ENCODE measurements around the gene TCF25.
"Not testable (repeated sequence)": the region's sequence is repeated elsewhere in the genome, so short reads cannot be mapped to it uniquely, and the experiment has no call there.

TCF25 gene

GRCh38 chr16:89844739-89845339 lies 28.6 kb upstream of the TCF25 start:
- DNase-seq = no peak

DNA sequence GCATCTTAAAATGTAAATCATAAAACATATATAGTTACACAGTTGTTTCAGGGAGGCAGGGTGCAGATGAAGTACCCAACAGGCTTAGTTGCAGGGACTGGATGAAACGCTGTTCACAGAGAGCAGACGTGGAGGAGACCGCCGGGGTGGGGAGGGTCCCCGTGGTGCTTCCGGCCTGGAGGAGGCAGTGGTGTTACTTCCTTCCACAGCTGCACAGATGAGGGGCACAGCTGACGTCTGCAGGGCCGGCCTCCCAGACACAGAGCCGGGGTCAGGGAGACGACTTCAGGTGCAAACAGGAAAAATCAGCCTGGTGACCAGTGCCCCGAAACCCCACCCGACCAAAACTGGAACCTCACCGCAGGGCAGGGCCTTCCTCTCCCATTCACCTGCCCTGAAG lies 28.0 kb upstream of the TCF25 start:
- peak in 1 of 2 experiments; percentile 7 for DNase-seq

DNA sequence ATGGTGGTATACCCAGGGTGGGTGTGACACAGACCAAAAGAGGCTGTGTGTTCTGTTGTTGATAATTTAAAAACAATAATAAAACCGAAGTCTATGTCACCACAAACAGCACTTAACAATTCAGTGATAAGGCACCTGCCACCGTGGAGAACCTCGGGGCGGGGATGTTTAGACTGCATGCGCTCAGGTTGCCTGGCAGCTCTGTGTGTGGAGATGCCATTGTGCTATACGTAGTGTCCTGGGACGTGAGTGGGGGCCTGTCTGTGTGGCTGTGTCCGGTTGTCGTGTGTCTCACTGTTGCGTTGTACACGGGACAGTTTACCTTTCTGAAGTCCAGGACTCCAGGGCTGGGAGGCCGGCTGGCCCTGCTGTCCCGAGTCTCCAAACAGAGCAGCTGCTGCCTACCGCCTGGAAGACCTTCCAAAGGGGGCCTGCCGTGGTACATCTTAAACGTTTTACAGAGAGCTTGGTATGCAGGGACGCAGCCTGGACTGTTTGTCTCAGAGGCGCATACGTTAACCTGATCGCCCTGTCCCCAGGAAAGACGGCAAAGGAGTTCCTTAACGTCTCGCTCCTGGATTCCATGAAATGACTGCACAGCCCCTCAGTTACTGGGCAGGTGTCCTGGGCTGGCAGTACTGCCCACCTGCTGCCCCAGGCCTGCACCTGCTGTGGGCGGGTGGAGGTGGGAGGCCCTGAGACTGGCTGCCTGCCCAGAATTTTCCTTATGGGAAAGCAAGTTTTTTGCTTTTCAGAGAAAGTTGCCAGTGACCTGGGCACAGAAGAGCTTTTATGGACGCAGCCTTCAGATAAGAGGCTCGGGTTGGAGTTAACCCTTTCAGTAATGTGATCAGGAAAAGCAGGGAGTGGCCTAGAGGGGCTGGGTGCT lies 26.1 kb upstream of the TCF25 start:
- DNase-seq = no peak

- no peak for DNase-seq
These were observed 25.5 kb upstream of the TCF25 start for GRCh38 chr16:89847940-89848297.

DNA sequence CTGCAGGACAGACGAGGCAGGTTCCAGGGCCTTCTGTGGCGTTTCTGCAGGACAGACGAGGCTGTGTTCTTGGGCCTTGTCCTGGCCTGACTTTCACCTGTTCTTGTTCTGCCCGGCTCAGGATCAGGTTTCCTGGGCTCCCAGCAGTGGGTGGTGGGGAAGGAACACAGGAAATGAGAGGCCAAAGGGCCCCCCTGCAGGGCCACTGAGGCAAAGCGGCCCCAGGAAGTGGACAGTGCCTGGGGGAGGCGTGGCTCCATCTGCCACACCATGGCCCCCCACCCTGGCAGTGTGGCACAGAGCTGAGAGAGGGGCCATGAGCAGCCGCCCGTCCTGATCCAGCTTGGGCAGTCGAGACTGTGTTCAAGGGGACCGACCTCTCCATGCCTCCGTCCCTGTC lies 24.4 kb upstream of the TCF25 start:
- no peak for DNase-seq

GRCh38 chr16:89853306-89853993 lies 19.9 kb upstream of the TCF25 start:
- DNase-seq = no peak

- DNase-seq = no peak
These were observed 18.0 kb upstream of the TCF25 start for GRCh38 chr16:89855301-89855945.

DNA sequence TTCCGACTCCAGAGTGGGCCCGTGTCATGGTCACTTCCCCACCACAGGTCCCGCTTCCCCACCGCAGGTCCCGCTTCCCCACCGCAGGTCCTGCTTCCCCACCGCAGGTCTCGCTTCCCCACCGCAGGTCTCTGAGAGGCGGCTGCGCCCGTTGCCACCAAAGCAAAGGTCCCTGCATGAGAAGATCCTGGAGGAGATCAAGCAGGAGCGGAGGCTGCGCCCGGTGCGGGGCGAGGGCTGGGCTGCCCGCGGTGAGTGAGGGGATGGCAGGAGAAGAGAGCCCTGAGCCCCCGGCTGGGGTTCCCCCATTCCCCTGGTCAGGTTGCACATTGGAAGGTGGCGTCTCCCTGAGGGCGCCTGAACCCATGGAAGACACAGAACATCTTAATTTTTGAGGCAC lies 17.4 kb upstream of the TCF25 start:
- no peak for DNase-seq

- DNase-seq = no peak
These were observed 14.3 kb upstream of the TCF25 start for GRCh38 chr16:89858973-89859614.

GRCh38 chr16:89859615-89860007 lies 13.8 kb upstream of the TCF25 start:
- DNase-seq = no peak

- DNase-seq = peak; percentile 61 to 76
These were observed 12.6 kb upstream of the TCF25 start for GRCh38 chr16:89860747-89861304.

- no peak for DNase-seq
These were observed 11.7 kb upstream of the TCF25 start for GRCh38 chr16:89861648-89862047.

DNA sequence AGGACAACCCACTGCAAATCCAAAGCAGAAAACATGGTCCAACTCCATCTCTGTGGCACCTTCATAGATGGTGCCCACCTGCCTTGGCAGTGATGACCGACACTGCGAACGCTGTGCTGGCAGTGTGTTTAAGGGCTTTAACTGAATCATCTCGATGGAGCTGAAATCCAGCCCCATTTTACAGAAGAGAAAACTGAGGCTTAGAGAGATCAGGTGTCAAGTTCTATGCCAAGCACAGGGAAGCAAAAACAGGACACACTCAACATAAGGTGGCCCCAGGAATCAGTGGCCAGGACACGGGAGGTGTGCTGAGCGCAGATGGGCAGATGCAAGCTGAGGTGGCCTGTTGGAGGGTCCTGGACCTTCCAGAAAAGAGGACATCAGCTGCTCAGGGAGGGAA lies 10.7 kb upstream of the TCF25 start:
- DNase-seq = no peak

DNA sequence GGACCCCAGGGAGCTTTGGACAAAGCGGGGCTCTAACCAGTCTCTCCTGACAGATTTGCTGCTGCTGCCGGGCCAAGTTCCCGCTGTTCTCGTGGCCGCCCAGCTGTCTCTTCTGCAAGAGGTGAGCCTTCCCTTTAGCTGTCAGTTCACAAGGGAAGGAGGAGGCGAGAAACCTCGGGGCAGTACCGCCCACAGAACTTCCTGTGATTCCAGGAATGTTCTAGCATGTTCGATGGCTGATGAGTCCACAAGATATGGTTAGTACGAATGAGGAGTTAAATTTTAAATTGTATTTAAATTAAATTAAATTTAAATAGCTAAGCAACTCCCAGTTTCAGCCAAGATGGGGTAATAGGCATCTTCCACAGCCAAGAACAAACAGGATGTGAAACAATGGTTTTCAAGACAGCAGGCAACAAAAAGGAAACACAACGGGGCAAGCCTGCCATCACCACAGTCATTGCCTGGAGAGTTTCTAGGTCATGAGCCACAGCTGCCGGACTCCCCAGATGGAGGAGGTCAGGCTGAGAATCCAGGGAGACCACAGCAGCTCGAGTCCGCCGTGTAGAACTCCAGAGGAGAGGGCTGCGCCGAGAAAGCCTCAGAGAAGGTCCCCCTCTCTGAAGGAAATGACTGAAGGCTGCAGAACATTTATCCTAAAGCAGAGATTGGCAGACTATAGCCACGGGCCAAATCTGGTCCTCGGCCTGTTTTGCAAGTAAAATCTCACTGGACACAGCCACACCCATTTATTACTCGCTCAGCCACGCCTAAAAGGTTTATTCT lies 9.5 kb upstream of the TCF25 start:
- peak; percentile 19 to 50 for DNase-seq

GRCh38 chr16:89864527-89864820 lies 8.9 kb upstream of the TCF25 start:
- DNase-seq = no peak

DNA sequence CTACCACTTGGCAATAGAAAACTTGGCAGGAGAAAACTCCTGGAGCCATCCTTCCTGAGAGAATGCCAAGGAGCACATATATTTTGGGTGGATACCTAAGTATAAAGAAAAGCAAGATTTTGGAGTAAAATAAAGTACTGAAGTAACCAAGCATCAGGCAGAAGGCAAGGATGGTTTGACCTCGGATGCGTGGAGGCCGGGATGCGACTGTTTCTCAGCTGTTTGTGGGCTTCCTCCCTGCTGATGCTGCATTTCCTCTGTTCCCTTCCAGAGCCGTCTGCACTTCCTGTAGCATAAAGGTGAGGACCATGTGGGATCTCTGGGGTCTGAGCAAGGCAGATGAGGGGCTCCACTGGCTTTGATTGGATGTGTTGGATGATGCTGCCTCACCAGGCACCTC lies 5.5 kb upstream of the TCF25 start:
- no peak for DNase-seq

DNA sequence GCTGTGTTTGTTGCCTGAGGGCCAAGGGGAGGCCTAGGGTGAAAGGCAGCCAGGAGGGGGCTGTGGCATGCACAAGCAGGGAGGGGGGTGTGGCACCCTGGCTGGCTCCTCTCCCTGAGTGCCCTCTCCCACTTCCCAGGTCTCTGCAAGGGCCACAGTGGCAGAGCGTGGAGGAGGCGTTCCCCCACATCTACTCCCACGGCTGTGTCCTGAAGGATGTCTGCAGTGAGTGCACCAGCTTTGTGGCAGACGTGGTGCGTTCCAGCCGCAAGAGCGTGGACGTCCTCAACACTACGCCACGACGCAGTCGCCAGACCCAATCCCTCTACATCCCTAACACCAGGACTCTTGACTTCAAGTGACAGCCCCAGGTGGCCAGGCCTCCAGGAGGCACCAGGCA lies 3.5 kb upstream of the TCF25 start:
- no peak for DNase-seq

DNA sequence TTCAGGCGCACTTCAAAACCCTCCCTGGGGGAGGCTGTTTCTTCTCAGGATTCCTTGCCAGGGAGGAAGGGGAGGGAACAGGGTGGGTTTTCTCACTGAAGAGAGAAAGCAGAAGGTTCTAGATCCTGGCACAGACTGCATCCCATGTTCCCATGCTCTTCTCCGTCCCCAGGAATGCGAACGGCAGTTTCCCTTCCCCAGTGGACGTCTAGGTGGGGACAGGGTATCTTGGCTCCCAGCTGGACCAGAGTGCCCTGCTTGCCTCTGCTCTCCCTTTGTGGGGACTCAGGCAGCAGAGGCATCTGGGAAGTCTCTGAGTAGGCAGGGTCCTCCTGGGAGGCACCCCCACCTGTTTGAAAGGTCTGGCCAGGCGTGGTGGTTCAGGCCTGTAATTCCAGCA lies 3.0 kb upstream of the TCF25 start:
- no peak for DNase-seq

GRCh38 chr16:89871895-89872294 lies 1.5 kb upstream of the TCF25 start:
- DNase-seq = no peak

DNA sequence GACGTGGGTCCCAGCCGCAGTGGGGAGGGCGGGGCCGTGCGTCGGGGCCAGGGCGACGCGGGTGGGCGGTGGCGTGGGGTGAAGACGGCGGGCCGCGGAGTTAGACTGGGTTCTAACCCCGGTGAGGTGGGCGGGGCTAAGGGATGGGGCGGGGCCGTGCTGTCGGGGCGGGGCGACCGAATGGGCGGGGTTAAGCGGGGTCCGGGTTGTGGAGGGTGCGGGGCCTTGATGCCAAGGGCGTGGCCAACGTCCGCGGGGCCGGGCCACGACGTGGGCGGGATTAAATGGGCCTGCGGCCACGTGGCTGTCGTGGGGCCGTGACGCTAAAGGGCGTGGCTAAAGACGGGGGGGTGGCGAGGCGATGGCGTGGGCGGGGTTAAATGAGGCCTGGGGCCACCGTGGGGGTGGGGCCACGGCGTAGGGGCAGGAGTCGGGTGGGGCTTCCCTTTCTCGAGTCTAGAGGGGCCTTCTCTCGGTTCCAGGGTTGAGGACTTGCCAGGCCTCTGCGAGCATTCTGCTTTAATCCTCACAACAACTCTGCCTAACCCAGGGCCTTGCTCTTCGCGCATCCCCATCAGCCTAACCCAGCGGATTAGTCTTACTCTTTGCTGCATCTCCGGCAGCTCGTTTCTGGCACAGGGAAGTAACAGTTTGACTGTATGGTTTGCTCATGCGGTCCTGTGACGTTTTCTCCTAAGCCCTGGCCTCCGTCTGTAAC lies 739 bp downstream of the TCF25 start:
- DNase-seq = peak; percentile 94 to 95

- not testable (repeated sequence) for DNase-seq
These were observed 5.7 kb downstream of the TCF25 start for GRCh38 chr16:89879123-89879522.
